Measurements from ENCODE around the gene LHX3.

The LHX3 gene

DNA sequence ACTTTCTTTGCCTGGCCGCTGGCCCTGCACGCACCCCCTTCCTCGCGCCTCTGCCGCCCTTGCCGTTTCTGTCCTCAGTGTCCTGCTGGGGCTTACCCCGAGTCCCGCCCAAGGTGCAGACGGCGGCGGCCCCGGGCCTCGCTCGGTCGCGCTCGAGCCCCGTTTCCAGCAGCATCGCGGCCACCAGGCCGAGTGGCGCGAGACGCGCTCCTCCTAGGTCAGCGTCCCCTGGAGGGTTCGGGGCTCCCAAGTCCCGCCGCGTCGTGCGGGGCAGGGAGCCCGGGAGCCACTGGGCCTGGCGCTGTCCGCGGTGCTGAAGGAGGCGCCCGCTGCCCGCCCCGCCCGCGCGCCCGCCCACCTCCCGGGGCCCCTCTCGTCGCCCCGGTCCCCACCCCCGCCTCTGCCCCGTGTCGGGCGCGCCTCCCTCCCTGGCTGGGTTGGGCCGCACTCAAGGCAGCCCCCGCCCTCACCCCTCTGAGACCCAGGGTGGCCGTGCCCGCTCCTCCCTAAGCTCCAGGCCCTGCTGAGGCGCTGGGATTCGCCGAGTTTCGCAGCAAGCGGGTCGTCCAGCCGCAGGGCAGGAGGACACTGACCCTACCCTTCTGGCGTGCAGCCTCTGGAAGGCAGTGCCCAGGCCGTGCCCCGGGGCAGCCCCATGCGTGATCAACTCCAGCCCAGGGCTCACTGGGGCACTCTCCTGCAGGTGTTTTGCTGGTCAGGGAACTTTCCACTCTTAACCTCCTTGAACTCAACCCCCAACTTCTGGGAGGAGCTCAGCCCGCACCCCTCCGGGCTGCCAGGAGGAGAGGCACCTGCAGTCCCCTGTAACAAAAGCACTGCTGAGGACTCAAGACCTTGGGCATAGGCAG, at the start of gene LHX3:
LHX3 (minus strand) TSS at position 291 of the 869 bp plus-strand sequence; CDS start at position 175, 116 bp downstream.
- DNase-seq, result no peak

DNA sequence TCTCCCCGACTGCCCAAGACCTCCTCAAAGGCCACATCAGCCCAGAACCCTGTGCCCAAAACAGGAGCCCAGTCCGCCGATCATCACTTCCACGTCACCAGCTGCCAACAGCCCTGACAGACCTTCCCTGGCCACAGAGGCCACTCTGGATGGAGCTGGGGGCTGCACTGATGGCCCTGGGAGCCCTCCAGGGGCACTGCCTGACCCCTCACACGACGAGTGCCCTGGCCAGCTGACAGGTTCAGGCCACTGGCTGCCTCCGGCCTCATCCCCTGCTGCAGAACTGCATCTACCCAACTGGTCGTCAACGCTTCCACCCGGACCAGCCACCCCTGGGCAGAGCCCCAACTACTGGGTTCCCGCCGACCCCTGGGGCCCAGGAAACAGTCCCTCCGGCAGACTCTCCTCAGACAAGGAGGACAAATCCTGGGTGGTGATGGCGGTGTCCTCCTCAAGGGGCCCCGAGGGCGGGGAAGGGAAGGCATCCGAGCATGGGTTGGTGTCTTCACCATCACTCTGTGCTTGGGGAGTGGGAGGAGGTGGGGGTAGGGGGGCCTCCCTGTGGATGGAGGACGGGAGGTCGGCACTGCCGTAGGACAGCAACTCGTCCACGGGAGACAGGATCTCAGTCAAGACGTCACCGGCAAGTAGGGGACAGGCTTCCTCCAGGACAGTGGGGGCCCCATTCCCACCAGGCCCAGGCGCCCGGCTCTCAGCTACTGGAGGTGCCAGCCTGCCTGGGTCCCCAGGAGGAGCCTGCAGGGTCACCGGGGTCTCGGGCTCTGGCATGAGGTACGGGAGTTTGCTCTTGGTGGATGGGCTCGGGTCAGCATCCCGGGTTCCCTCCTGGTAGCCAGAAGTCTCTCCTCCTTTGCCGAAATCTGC, 48.6 kb upstream of the LHX3 start:
- DNase-seq, result no peak

DNA sequence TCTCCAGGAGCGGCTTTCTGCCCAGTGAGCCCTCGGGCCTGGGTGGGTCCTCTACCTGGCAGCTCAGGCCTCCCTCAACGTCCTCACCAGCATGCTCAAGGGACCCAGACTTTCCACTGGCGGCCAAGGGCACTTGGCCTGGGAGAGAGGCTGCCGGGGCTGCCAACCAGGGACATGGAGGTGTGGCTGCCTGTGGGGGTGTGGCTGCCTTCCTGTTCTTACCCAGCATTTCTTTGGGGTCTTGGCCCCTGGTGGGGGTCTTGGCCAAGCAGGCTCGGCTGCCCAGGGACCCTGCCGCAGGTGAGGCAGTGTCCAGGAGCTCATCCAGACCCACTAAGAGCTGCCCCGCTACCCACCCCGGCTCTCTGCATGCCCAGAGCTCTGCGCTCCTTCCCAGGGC, 47.9 kb upstream of the LHX3 start:
- DNase-seq, result no peak

DNA sequence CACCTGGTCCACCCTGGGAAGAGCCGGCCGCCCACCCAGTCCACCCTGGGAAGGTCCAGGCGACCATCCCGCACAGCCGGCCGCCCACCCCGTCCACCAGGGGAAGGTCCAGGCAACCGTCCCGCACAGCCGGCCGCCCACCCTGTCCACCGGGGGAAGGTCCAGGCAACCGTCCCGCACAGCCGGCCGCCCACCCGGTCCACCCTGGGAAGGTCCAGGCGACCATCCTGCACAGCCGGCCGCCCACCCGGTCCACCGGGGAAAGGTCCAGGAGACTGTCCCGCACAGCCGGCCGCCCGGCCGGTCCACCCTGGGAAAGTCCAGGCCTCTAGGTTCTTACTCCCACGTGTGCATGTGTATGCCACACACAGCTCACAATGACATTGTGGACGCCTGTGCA, 47.4 kb upstream of the LHX3 start:
- no peak for DNase-seq

DNA sequence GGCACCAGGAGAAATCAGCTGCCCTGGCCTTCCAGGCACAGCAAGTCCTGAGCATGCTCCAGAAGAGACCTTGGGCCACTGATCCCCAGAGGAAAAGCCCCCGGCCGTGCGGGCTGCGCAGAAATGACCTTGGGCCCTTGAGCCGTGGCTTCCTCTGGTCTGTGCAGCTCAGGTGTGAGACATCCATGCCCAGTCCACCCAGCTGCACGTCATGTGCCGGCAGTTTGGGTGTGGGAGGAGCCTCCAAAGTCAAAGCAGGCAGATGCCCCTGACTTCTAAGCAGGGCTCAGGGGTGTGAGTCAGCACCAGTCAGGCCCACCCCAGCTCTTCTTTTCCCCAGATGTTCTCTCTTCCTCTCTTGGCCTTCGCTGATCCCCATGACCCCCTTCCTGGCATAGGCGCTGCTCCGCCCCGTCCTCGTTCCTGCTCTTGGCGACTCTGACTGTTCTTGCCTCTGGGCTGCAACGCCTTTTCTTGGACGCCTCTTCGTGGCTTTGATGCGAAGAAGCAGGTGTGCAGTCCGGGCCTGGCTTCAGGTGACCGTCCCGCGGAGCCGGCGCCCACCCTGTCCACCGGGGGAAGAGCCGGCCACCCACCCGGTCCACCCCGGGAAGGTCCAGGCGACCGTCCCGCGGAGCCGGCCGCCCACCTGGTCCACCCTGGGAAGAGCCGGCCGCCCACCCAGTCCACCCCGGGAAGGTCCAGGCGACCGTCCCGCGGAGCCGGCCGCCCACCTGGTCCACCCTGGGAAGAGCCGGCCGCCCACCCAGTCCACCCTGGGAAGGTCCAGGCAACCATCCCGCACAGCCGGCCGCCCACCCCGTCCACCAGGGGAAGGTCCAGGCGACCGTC, 46.6 kb upstream of the LHX3 start:
- peak in 1 of 2 donors; percentile 86 for DNase-seq

DNA sequence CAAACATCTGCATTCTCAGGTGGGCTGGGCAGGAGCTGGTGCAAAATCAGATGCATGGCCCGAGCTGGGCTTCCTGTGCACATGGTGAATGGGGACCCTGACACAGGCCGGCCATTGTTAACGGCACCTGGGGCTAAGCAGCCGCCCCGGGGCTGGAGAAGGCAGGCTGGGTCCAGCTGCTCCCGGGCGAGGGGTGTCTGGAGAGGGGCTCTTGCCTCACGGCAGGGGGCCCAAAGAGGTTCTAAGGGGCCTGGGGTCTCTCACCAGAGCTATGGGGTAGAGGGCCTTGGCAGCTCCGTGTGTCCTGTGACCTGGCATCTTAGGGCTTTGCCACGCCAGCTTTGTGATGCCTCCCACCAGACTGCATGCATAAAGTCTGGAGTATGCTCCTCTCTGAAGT, 45.7 kb upstream of the LHX3 start:
- DNase-seq, result no peak

DNA sequence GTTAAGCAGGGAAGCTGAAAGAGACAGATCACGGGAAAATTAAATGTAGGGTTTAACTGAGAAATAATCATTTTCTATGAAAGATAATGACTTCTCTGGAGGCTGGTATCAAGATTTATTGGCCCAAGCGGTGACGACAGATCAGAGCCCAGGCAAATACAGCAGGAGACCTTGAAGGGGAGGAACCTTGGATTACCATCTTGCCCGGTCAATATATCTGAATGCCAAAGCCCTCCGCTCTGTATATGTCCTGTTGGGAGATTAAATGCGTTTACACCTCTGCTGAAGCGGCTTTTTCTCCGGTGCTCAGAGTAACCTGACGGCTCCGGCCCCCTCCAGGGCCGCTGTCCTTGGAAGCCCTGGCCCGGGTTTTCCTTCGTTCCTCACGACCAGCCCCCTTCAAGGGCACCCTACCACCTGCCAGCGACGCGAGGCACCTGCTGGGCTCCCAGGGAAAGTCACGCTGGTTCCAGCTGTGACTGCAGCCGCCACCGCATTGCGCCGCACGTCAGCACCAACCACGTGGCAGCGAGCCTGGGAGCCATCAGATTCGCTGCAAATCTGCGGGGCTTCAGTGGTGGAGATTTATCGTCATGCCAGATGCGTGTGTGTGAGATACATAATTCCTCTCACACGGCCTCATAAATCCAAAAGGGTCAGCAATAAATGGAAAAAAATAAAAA, 45.1 kb upstream of the LHX3 start:
- DNase-seq, result no peak

DNA sequence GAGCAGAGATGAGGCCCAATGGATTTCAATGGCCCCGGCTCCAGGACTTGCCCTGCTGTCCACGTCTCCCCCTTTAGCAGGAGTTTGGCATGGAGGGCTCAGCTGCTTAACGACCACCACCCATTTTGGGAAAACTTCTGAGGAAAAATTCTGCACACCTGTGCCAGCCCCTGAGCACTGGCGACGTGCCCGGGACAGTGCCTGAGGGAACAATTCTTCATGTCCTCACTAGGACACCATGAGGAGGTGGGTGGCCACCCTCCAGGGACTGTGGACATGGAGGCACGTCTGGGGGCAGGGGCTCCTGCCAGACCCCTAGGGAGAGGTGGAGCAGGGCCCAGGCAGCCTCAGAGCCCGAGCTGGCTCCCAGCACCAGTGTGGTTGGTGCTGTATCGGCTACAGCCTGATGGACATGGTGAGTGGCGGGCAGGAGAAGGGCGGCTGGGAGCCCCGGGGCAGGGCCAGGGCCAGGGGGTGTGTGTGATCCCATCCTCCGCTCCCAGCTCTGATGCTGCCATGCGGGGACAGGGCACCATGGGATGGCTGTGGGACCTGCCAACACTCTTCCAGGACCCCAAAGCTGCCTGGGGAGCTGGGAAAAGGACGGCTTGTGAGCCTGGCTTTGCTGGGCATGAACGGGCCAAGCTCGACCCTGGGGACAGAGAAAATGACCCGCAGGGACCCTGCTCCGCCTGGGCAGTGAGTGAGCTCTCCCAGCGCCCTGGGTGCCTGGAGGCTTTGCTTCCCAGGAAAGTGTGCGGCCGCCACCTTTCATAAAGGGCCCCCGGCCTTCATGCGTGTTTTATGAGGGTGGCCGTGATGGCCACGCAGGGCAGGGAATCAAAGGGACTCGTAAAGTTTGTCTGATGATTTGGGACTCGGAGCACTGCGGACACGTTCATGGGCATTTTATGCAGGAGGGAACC, 44.3 kb upstream of the LHX3 start:
- DNase-seq, result no peak

DNA sequence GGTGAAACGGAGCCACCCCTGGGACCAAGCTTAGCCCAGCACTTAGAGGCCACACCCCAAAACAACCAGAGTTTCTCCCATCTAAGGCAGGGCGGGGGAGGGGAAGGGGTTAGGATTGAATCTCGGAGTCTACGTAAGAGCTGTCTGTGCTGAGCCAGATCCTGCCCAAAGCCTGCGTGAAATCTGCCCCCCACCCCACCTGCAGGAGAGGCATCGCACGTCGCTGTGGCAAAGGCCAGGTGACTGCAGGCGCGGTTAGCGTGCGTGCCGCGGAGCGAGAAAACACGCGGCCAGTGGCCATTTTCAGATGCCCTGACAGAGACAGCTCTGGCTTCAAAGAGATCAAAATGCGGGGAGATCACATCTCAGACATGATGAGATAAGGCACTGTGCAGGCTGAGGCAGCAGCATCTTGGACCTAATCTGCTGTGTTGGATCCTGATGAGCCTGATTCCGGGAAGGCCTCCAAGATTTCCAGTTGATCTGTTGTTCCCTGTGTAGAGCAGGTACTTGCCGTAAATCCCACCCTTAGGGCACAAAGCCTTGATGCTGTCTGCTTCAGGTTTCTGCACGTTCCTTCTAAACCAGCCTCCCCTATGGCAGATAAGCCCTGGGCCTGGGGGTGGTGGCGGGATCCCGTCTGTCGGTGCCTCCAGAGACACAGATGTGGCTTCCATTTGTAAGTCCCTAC, 43.2 kb upstream of the LHX3 start:
- DNase-seq, result no peak

DNA sequence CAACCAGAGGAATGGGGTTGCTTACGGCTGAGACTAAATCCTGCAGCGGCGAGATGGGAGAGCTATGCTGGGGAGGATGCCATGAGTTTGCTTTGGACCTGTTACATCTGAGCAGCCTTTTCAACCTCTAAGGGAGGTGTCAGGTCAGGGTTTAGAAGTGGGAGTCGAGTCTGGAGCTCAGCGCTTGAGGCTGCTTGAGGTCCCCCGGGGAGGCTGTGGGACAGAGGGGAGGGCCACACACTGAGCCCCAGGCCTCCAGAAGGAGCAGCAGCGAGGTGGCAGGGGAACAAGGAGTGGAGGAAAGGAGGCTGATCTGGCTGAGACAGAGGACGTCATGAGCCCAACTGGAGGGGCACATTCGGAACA, 42.6 kb upstream of the LHX3 start:
- DNase-seq, result no peak

DNA sequence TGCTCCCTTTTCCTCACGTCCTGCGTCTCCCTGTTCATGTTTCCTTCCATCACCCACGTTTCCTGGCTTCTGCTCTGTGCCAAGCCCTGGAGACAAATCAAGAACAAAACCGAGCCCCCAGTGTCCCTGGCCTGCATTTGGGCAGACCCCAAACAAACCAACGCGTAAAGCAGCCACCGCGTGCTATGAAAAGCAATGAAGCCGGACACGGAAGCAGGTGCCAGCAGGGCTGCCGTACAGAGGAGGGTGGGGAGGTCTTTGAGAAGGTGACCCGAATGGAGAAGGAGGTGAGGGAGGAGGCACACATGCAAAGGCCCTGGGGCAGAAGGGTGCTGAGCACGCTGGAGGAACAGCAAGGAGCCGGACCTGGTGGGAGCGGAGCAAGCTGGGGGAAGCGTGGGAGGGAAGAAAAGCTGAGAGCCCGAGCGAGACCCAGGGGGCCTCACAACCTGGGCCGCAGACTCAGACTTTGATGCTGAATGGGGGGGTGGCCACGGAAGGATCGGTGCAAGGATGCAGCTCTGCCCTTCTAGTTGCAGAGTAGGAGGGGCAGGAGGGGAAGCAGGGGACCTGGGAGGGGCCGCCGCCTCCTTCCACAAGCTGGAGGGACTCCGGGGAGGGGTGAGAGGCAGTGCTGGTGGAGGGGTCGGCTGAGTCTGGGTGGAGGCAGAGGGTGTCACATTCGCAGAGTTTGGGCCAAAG, 42.1 kb upstream of the LHX3 start:
- DNase-seq, result no peak

DNA sequence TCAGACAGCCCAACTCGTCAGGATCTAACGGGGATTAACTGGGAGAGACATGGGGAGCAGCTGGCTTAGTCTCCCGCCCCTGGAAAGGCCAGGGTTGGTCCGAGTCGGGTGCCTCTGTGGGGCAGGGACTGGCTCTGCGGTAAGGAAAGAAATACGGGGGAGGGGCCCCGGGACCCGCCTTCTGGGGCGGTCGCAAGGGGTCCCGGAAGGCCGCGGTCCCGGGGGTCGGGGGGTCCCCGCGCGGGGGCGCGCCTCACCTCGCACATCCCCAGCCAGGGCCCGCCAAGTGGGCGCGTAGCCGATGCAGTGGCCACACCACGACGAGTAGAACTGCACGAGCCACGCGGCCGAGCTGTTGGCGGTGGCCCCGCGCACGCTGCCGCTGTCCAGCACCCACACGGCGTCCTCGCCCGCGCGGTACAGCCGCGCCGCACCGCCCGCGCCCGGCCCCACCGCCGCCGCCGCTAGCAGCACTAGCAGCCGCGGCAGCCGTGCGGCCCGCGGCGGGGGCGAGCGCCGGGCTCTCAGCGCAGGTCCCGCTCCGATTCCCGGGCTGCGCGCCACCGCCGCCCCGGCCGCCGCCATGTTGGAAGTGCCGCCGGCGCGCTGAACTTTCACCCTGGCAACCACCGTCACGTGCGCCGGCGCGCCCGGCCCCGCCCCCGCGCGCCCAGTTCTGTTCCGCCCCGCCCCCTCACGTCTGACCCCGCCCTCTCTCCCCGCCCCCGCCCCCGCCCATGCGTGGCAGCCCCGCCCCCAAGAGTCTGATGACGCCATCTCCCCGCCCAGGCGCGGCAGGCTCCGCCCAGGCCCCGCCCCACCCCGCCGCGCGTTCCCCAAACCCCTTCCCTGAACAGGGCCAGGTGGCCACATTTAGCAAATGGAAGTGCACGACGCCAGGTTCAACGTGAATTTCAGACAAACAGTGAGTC, 40.6 kb upstream of the LHX3 start, which contains the start of gene QSOX2:
QSOX2 (minus strand) TSS at position 594 of the 932 bp plus-strand sequence; CDS start at position 585, 9 bp downstream.
- DNase-seq, result peak; percentile 37 to 73

DNA sequence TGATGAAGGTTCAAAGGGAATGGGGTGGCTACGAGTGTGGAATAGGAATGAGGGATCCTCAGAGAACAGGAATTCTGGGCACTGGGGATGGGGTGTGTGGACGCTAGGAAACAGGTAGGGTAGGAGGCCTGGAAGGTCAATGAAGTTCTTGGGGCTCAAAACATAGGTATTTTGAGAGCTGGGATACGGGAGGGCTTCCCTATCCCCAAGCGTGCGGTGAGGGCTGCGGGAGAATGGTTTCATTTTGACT, 40.0 kb upstream of the LHX3 start:
- no peak for DNase-seq

DNA sequence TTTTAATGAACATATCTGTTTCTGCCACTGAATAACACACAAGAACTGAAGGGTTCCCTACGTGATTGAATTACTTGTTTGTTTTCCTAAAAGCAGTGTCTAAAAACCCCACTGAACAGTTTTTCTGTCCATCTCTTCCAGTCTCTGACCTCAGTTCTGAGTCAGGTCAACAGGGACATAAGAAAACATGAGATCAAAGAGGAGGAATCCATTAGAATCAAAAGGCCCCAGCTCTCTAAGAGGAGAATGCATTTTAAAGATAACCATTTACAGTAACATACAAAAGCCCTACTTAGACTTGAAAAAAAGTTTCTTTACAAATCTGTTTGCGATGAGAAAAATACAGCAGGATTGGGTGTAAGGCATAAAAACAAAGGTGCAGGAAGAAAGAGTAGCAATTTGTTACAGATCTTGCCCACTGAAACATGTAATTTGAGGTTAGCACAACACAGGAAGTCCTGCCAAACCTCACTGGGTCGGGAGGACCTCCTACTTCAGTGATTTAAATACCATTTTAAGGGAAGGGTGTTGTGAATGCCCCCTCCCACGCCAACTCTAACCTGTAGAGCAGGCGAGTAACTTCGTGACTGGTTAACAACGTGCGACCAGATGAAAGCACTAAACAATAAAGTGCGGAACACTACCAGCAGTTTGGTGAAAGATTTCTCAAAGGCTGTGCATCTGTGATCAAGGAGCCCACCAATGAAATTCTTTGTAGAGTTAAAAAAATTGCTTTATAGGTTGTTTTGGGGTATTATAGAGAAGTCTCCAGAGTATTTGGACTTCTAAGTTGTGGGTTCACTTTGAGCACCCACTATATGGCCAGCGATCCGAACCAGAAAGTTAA, 39.4 kb upstream of the LHX3 start:
- DNase-seq, result no peak

DNA sequence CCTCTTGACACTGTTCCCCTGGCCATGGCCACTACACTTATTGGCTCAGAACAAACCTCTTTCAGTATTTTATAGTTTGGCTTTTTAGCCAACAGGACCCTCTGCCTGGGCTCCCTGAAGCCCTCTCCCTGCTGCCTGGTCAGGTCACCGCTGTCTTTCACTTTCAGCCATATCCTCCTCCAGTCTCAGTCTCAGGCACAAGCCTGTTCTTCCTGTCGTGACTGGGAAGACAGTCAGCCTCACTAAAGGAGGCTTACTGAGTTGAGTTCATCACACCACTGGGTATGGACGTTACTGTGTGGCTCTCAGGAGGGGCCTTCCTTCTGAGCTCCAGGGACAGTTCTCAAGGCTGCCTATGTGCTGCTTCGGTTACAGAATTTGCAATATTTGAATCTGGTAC, 38.7 kb upstream of the LHX3 start:
- DNase-seq, result no peak

DNA sequence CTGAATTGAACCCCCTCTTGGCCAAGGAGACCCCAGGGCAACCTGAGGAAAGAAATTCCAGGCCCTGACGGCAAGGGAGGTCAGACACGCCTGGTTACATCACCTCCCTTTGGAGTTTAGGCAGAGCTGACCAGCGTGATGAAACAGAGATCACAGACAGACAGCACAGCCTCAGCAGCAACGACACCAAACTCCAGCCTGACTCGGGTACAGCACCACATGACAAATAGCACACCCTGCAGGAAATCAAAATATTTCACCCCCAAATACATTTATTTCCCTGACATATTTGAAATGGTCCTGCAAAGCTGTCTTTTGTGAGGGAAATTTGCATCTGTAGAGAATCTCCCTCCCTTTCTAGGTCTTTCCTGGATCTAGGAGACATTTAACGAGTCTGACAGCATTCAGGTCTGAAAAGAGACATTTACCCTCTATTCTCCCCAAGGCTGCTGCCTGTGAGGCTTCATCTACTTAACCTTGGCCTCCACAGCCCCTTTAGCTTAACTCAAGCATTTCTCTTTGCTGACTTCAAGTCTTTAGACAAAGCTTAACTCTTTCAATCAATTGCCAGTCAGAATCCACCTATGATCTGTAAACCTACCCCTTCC, 38.1 kb upstream of the LHX3 start:
- DNase-seq, result no peak

DNA sequence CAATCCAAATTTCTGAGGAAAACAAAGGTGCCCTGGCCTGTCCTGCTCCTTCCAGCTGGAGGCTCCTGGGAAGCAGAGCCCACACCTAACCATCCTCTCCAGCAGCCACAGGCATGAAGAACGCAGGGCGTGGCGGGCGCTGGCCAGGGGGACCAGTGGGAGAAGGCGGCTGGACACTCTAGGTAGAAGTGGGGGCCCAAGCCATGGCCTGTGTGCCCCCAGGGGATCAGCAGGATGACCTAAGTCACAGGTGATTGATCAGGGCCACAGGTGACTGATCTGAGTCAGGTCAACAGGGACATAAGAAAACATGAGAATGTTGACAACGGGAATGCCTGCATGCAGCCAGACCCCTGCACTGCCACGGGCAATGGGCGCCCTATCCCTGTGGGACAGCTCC, 37.3 kb upstream of the LHX3 start:
- no peak for DNase-seq

DNA sequence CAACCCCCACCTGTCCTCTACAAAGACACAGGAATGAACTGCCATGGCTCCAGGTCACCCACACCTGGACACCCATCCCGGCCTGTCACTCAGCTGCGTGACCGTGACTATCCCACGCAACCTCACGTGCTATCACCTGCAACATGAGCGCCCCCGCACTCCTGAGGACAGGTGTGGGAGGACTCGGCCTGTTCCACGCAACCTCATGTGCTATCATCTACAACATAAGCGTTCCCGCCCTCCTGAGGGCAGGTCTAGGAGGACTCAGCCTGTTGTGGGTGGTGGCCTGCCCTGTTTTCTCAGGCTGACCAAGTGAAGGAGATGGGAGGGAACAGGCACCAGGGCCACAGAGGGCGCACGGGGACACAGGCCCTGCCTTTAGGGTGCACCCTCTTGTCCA, 36.6 kb upstream of the LHX3 start:
- no peak for DNase-seq
